GM10266 (cell line): ENCODE results near the gene FNBP1L.

Source experiments
- DNase-seq: peaks from one replicate; pipeline ENCODE4 v3.0.0; 2012; ENCODE audit errors: extremely low spot score
- TF ChIP-seq, protein P1 (sequence below): IDR thresholded peaks from 2 replicates; pipeline ENCODE4 v1.5.1; 2012; ENCODE audit warnings: mild to moderate bottlenecking, low read depth; ENCODE audit not compliant: control insufficient read depth, insufficient read depth; ENCODE audit errors: missing control alignments

Gene FNBP1L

DNA sequence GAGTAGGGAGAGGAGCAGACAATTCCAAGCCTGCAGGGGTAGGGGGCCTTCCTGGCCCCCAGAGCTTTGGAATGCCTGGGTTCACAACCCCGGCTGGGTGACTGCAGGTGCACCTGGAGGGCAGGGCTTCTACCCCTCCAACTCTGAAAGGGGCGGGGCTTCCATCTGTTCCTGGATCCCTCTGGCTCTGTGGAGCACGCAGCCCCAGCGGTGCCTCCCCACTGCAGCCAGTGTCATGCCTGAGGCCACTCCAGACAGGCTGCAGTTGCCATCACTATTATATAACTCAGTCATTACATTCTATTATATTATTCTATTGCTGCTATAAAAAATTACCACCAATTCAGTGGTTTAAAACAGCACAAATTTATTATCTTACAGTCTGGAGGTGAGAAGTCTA lies 12.5 kb upstream of the FNBP1L start:
- no peak for DNase-seq
- TF ChIP-seq, protein P1, sequence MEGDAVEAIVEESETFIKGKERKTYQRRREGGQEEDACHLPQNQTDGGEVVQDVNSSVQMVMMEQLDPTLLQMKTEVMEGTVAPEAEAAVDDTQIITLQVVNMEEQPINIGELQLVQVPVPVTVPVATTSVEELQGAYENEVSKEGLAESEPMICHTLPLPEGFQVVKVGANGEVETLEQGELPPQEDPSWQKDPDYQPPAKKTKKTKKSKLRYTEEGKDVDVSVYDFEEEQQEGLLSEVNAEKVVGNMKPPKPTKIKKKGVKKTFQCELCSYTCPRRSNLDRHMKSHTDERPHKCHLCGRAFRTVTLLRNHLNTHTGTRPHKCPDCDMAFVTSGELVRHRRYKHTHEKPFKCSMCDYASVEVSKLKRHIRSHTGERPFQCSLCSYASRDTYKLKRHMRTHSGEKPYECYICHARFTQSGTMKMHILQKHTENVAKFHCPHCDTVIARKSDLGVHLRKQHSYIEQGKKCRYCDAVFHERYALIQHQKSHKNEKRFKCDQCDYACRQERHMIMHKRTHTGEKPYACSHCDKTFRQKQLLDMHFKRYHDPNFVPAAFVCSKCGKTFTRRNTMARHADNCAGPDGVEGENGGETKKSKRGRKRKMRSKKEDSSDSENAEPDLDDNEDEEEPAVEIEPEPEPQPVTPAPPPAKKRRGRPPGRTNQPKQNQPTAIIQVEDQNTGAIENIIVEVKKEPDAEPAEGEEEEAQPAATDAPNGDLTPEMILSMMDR: no peak

- DNase-seq: no peak
- TF ChIP-seq, protein P1: no peak
Measured at GRCh38 chr1:93436496-93436895, 11.4 kb upstream of the FNBP1L start.

- TF ChIP-seq, protein P1: peak; percentile 35
- DNase-seq: peak; percentile 63
Measured at GRCh38 chr1:93437976-93438605, 9.8 kb upstream of the FNBP1L start.

DNA sequence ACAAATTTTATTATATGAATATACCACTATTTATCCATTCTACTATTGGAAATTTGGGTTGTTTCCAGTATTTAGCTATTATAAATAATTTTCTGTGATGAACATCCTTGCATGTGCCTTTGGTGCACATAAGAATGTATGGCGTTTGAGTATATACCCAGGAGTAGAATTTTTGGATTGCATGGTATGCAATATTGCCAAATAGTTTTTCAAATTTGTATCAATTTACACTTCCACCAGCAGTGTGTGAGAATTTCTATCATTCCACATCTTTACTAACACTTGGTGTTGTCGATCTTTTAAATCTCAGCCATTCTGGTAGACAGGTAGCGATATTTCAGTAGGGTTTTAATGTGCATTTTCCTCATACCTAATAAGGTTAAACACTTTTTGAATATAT lies 9.2 kb upstream of the FNBP1L start:
- no peak for DNase-seq
- TF ChIP-seq, protein P1: no peak

GRCh38 chr1:93440272-93440671 lies 7.6 kb upstream of the FNBP1L start:
- no peak for DNase-seq
- TF ChIP-seq, protein P1: no peak

DNA sequence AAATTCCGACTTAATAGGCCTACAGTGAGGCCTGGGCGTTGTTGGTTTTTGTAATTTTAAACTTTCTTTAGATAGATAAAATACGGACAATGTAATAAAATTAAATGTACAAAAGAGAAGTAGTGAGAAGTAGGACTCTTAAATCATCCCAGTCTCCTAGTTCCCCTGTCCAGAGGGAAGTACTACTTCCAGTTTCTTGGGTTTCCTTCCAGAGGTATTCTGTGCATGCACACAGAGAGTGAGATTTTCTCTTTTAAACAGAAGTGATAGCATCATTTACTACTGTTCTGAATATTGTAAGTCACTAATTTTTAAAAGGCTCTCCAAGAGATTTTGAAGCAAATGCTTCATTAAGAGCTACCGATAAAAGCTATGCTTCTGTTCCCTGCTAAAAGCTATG lies 7.2 kb upstream of the FNBP1L start:
- TF ChIP-seq, protein P1: no peak
- no peak for DNase-seq

GRCh38 chr1:93441589-93441988 lies 6.3 kb upstream of the FNBP1L start:
- TF ChIP-seq, protein P1: no peak
- DNase-seq: no peak
